ENCODE measurements around the gene NBEA.

DNA sequence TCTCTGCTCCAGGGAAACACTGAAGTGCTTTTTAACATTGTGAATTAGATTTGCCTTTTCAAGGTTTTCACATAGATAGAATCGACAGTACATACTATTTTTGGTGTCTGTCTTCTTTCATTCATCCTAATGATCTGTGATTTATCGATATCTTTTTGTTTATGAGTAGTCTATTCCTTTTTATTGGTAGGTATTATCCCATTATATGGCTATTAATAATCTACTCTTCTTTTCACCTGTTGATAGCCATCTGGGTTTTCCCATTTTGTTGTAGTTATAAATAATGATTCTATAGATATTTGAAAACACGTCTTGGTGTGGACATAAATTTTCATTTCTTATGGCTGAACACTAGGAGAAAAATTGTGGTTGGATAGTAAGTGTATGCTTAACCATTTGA, 271.8 kb downstream of the NBEA start:
- TF ChIP-seq, protein P1, sequence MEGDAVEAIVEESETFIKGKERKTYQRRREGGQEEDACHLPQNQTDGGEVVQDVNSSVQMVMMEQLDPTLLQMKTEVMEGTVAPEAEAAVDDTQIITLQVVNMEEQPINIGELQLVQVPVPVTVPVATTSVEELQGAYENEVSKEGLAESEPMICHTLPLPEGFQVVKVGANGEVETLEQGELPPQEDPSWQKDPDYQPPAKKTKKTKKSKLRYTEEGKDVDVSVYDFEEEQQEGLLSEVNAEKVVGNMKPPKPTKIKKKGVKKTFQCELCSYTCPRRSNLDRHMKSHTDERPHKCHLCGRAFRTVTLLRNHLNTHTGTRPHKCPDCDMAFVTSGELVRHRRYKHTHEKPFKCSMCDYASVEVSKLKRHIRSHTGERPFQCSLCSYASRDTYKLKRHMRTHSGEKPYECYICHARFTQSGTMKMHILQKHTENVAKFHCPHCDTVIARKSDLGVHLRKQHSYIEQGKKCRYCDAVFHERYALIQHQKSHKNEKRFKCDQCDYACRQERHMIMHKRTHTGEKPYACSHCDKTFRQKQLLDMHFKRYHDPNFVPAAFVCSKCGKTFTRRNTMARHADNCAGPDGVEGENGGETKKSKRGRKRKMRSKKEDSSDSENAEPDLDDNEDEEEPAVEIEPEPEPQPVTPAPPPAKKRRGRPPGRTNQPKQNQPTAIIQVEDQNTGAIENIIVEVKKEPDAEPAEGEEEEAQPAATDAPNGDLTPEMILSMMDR (conservative IDR thresholded peaks at IDR 0.05; ENCODE audit: low read depth, low read length) = no peak
- no peak for TF ChIP-seq EZH2 (IDR thresholded peaks at IDR 0.05; ENCODE audit: low read length, unreplicated experiment)
